HL-60/S4 treated with retinoic acid at 250 ng/mL for 4 days and 3 days (cell line): ENCODE results near the gene MEN1.

Source experiments
- in situ Hi-C: fragments of 300-500 bp; cut with MboI; formaldehyde crosslinking; loops from 2 replicates; pipeline ENCODE4 v1.7.0; 2022; ENCODE audit warnings: low sequenced_read_pairs

The MEN1 gene

DNA sequence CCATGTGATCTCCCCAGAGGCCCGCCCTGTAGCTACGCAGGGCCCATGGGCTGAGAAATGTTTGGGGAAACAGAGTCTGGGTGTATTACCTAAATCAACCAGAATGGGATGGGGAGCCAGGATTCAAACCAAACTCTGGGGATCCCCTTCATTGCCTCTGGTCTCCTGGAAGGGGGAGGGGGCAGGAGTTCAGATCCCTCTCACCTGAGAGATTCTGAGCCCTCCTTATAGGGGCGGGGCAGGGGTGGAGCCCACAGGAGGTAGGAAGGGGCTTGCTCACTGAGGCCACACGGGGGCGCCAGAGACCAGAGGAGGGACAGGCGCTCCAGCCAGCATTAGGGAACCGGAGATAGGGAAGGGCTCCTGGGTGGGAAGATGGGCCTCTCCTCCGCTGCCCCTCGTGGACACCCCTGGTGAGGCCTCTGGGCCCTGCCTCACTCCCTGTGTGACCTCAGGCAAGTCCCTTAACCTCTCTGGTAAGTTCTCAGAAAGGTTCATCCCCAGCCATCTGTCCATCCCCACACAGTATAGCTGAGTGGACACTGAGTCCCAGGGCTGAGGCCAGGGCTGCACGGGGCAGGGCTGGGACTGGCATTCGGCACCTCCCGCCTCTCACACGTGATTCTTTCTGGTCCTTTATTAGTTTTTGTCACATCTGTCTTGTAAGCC lies 36.8 kb upstream of the MEN1 start:
- in situ Hi-C loops, result loop anchor here (5.0 kb wide), 1 partner anchor 45 kb away; no protein-coding TSS in a partner anchor

DNA sequence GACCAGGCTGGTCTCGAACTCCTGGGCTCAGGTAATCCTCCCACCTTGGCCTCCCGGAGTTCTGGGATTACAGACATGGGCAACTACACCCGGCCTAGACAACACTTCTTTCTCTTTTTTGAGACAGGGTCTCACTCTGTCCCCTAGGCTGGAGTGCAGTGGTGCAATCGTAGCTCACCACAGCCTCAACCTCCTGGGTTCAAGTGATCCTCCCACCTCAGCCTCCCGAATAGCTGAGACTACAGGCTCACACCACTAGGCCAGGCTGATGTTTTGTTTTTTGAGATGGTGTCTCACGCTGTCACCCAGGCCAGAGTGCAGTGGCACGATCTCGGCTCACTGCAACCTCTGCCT lies 35.4 kb upstream of the MEN1 start:
- in situ Hi-C loops, result loop anchor here (5.0 kb wide), 1 partner anchor 47 kb away; no protein-coding TSS in a partner anchor

DNA sequence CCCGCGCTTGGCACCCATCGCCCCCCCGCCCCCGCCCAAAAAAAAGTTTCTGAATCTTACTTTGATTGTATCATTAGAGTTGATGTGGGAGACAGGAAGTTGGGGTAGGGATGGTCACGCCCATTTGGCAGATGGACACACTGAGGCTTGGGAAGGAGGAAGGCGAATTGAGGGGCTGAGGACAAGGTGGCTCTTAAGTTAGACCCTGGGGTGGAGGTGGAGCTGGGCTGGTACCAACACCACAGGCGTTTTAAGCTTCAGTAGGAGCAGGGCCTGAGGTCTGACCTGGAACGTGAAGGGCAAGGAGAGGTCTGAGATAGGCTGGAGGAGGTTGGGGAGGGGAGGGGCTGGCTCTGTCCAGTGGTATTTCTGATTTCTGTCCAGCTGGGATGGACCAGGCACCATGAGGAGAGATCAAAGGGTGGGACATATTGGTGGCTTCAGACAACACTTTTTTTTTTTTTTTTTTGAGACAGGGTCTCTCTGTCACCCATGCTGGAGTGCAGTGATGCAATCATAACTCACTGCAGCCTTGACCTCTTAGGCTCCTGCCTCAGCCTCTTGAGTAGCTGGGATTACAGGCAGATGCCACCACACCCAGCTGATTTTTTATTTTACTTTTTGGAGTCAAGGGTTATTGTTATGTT lies 34.9 kb upstream of the MEN1 start:
- in situ Hi-C loops, result loop anchor here (5.0 kb wide), 1 partner anchor 47 kb away; no protein-coding TSS in a partner anchor

DNA sequence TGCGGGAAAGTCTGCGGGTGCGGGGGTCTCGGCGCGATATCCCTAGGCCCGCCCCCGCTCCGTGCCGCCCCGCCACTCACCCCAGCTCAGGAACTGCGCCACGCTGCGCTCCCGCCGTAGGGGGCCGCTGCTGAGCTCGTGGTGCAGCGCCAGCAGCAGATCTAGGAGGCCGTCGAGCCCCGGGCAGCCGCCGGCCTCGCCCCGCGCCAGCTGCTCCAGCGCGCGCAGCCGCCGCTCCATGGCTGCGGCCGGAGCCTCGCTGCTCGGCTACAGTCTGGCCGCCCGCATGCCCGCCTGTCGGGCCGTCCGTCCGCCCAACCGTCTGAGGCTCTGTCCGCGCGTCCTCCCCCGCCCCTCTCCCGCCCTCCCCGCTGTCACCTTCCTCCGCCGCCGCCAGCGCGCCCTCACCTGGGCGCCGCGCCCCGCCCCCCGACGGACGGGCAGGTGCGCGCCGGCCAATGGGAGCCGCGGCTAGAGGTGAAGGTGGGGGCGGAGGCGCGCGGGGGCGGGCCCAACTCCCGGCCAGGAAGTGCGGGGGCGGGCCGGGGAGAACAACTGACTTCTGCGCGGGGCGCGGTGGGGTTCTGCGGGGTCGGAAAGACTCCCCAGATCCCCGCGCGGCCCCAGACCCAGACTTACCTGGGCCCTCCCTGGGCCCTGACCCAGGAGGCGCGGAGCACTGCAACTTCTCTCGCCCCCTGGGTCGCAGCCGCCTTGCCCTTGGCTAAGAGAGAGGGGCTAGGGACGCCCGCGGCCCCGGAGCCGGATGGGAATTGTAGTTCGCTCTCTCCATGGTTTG lies 34.2 kb upstream of the MEN1 start, which contains the start of gene CDC42BPG:
Gene CDC42BPG, minus strand, starts transcription at position 324 of the 799 bp plus-strand sequence. Its CDS starts 84 bp downstream, at position 240.
- in situ Hi-C loops, result loop anchor here (5.0 kb wide), 1 partner anchor 48 kb away; no protein-coding TSS in a partner anchor

DNA sequence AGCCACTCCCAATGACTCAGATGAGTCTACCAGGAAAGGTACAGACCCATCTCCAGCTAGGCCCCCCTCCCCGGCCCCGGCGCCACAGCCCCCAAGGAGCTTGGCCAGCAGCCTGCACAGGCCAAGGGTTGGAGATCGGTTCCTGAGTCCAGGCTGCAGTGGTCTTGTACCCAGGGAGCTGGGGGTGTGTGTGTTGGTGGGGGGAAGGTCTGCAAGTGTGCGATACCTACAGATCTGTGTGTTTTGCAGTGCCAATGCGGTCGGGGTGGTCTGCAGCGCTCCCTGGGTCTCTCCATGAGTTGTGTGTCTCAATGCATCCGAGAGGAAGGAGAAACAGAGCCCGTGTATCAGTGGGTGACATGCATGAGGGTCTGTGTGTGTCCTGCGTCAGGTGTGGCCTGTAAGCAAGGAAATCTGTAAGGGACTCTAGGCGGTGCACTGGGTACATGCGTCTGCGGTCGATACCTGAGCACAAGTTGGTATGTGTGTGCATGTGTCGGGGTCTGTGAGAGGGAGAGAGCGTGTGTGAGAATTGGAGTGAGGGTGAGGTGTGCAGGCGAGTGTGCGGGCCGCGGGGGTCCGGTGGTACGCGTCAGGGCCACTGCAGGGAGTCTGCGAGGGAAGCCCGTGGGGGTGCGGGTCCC lies 33.5 kb upstream of the MEN1 start:
- in situ Hi-C loops, result no loop called here

DNA sequence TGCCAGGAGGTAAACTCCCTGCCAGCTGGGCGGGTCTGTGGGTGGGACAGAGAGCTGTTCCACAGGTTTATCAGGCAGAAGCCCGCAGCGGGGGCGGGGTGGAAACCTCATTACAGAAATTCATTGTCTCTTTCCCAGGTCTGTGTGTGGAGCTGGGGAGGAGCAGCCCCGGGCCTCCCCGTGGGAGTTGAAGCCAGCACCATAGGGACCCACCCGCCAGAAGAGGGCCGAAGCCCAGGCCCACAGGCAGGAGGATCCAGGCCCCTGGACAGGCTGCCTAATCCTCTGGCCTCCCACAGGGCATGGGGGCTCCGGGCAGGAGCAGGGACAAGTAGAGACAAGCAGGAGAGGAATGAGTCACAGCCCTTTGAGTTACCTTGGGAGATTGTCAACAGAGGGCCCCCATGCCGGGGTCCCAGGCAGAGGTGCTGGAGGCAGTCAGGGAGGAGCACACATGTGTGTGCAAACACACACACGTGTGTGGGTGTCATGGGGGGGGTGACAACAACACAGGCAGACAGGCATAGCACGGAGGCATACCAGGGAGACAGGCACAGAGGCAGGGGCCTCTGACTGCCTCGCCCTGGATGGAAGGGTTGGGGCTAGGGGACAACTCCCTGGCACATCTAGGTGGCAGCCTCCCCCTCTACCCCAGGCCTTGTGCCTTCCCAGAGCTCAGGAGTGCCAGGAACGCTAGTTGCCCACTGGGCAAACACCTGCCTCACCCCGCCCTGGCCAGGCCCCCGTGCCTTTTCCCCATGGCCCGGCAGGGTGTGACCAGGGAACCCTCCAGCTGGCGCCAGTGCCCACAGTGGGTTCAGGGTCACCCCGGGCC lies 32.7 kb upstream of the MEN1 start:
- in situ Hi-C loops, result no loop called here

DNA sequence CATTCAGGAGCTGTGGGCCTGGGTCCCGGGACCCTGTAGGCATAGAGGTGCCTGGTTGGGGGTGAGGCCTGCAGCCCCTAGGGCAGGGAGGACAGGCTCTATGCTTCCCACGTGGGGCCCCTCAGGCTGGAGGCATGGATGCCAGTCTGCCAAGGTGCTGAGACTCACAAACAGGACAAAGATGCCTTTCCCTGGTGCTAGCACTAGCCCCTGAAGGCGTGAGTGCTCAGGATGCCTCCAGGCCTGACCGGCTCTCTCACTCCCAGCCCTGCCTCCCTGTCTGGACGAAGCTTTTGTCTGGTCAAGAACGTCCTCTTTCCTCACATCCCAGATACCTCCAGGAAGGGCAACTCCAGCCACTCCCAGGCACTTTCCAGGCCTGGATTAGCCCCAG lies 32.0 kb upstream of the MEN1 start:
- in situ Hi-C loops, result no loop called here

DNA sequence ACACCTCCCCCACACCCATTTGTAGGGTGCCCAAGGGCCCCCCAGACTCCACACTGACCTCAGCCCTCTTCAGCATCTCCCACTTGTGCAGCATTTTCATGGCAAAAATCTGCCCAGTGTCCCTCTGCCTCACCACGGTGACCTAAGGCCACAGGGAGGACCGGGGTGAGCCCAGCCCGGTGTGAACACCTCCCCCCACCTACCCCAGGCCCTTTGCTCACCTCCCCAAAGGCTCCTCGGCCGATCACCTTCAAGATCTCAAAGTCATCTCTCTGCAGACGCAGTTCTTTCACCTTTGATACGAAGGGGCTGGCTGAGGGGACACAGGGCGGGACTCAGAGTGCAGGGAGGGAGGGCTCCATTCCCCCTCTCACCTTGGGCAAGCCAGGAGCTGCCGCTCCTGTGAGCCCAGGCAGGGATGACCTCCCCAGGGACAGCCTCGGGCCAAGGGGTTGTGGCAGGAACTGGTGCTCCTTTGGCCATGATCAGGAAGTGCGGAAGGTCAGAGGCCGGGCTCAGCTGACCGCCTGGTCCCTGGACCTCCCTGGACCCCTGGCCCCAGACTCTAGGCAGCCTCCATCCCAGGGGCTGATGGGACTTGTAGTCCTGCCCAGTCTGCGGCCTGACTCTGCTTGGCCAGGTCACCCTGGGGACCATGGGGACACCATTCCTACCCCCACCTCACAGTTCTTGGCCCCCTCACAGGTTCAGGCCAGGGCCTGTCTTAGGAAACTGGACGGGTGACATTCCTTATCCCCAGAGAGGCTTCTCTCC lies 31.4 kb upstream of the MEN1 start:
- in situ Hi-C loops, result no loop called here

DNA sequence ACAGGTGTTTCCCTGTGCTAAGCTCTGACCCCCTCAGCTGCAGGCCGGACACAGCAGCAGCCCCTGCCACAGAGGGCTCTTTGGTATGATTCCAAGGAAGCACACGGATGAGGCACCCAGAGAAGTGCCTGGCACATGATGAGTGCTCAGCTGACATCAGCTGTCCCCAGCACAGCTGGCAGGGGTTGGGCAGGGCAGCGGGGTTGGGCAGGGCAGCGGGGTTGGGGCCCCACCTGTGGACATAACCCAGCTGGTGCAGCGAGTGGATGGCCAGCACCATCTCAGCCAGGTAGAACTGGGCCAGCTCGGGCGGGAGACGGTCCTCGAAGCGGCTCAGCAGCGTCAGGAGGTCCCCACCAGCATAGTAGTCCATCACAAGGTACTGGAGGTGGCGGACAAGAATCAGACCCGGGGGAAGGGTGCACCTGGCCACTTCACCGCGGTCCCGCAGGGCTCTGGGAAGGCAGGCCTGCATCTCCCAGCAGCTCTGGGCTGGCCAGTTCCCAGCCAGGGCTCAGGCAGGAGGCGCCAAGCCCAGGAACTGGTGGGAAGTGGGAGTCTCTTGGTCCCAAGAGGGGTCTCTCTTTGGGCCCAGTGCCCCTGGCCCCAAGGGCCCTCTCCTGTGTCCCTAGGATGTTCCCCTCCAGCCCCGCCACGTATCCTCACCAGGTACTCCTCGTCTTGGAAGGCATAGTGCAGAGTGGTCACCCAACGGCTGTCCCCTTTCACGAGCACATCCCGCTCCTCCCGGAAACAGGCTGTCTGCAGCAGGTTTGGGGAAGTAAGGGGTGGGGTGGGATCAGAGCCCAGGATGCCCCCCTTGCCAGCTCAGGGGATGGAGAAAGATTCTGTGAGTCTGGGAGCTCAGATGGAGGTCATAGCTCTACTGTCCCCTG lies 29.8 kb upstream of the MEN1 start:
- in situ Hi-C loops, result no loop called here

DNA sequence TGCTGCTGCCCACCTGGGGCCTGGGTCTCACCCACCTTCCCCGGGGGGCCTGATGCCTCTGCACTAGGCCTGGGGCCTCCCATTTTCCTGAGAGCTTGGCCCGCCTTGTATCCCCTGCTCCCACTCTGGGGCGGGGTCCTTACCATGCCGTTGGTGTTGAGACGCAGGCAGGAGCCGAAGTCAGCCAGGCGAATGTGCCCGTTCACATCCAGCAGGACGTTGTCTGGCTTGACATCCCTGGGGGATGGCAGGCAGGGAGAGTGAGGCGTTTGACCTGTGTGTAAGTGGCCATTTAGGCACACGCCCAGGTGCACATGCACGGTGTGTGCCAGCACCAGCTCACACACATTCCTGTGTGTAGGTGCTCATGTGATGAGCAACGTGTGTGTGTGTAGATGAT lies 29.0 kb upstream of the MEN1 start:
- in situ Hi-C loops, result no loop called here

DNA sequence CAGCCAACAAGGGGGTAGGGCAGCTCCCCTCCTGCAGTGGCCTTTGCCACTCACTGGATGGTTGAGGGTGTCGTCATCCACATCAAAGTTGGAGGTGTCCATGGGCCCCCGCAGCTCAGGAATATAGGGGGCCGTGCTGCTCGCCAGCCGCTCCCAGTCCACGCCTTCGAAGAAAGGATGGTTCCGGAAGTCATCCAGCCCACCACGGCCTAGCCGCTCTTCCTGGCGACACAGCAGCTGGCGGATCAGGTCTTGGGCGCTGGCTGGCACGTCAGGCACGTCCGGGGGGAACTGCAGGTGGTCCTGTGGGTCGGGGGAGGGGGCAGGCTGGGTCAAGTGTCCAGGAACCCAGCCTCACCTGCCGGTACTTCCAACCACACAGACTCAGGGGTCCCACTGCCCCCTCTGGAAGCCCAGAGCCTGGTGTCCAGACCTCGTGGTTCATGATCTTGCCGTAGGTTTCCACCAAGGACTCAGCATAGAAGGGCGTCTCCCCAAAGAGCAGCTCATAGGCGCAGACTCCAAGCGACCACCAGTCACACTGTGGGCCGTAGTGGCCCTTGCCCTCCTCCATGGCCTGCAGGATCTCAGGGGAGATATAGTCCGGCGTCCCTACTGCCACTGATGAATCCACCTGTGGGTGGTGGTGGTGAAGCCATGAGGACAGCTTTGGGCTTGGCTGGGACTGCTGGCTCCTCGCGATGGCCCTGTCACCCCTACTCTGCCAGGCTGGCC lies 28.4 kb upstream of the MEN1 start:
- in situ Hi-C loops, result no loop called here

DNA sequence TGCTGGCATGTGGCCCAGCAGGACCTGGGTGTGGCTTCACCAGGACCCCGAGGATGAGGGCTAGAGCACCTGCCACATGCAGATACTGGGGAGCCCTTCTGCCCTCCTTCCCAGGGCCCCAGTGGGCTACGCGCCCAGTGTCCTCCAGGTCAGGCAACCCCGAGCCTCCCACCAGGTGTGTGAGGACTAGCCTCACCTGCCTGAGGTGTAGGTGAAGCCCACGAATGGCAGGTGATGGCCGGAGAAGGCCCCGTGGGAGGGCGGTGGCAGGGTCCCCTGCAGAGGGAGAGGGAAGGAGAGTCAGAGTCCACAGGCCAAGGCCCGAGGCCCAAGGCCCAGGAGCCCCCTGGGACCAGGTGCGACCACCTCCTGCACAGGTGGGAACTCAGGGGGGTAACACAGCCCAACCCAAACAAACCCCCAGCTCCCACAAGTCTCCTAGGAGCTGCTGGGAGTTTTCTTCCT lies 27.6 kb upstream of the MEN1 start:
- in situ Hi-C loops, result no loop called here

DNA sequence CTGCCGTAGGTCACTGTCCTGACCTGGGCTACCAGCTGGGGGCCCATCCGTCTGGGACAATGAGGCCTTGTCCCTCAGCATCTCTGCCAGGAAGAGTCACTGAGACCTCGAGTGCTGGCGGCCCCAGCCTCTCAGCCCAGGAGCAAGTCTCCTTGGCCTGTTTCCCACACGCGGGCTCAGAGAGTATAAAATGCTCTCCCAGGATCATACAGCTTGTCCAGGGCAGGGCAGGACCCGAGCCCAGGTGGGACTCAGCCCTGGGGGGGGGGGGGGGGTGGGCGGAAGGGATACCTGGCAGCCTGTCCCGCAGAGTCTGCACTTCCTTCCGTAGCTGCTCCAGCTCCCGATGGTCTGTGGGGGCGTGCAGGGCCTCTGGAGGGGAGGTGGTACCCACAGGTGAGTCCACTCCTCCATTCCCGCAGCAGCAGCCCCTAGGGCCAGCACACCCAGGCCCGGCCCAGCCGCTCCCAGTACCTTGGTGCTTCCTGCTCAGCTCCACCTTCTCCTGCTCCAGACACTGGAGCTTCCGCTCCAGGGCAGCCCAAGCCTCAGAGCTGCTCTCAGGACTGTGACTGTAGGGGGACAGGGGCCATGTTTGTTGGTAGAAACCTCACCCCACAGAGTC lies 26.2 kb upstream of the MEN1 start:
- in situ Hi-C loops, result no loop called here

DNA sequence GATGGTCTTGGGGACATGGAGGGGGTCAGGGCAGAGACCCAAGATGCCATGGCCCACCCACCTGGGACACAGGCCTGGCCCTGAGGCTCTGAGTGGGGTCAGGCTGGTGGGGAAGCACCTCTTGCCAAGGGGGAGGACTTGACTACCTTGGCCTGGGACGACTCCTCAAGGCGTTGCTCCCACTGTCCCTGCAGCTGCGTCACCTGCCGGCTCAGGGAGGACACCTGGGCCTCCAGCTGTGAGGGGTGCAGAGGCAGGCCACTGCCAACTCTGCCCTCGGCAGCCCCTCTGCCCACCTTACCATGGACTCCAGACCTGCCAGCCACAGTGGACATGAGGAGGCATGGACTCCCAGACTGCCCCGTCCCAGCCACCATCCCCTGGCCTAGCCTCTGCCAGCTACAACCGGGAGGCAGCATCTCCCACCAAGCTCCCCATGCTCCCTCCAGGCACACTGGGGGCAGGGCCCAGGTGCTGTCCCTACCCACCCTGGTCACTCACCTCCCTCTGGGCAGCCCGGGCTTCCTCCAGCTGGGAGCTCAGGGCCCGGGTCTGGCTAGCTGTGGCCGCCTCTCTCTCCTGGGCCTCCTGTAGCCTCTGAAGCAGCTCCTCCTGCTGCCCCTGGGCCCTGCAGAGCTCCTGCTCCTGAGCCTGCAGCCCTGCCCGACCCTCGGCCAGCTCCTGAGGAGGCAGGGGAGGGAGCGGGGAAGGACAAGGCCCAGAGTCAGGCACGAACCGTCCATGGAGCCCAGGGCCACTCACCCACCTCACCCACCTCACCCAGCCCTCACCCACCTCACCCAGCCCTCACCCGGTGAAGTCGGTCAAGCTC lies 25.5 kb upstream of the MEN1 start:
- in situ Hi-C loops, result no loop called here

DNA sequence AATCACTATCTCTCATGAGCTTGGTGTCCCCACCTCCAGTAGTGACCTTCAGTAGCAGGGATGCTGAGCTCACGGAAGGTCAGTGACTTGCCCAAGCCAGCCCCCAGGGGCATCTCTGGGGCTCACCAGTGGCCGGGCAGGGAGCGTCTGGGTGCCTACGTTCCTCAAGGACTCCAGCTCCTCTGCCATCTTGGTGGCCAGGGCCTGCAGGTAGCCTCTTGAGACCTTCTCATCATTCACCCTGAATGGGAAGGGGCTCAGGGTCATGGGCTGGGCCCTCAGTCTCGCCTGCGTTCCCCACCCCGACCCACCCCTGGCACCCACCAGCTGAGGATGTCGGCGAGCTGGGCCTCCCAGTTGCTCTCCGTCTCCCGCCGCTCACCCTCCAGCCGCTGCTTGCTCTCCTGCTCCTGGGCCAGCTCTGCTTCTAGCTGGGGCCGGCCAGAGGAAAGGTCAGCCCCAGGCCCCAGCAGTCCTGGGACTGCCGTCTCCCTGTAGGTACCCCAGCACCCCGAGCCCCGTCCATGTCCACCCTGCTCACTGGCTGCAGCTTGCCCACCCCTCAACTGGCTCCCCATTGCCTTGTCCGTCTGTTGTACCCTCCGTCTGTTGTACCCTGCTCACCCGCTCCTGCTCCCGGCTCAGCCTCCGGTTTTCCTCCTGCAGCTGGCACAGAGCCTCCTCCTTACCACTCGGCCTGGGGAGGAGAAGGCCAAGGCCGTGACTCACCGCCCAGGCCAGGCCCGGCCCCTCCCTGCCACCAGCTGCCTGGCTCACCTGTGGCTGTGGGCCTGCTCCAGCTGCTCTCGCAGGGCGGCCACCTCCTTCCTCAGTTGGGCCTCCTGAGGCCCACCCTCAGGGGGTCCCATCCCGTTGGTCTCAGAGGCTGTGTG lies 24.6 kb upstream of the MEN1 start:
- in situ Hi-C loops, result no loop called here
